Glutamatergic neuron (in vitro differentiated cells): Measurements from ENCODE around the gene TRPM2. TPM values are rescaled to one million over a fixed set of nuclear protein-coding genes. Genes with fewer than 3 reads are reported as not detected.

Experiments used
- DNase-seq: peaks from one replicate; pipeline ENCODE4 v3.0.0; 2022
- H3K27ac Mint-ChIP-seq: one replicate; pipeline ENCODE4 v1.8.0; 2020; ENCODE audit warnings: mild to moderate bottlenecking, mixed read lengths, inconsistent platforms; ENCODE audit not compliant: unreplicated experiment
- H3K27me3 Mint-ChIP-seq: one replicate; pipeline ENCODE4 v1.8.0; 2020; ENCODE audit warnings: mild to moderate bottlenecking, moderate library complexity, mixed read lengths, inconsistent platforms; ENCODE audit not compliant: unreplicated experiment
- H3K36me3 Mint-ChIP-seq: one replicate; pipeline ENCODE4 v1.8.0; 2020; ENCODE audit warnings: mild to moderate bottlenecking, mixed read lengths, inconsistent platforms; ENCODE audit not compliant: unreplicated experiment
- H3K4me1 Mint-ChIP-seq: one replicate; pipeline ENCODE4 v1.8.0; 2020; ENCODE audit warnings: mild to moderate bottlenecking, low read depth, mixed read lengths, inconsistent platforms; ENCODE audit not compliant: unreplicated experiment
- H3K4me3 Mint-ChIP-seq: one replicate; pipeline ENCODE4 v1.8.0; 2020; ENCODE audit warnings: mild to moderate bottlenecking, mixed read lengths, inconsistent platforms; ENCODE audit not compliant: unreplicated experiment
- H3K9me3 Mint-ChIP-seq: one replicate; pipeline ENCODE4 v1.8.0; 2020; ENCODE audit warnings: mild to moderate bottlenecking, moderate library complexity, mixed read lengths, inconsistent platforms; ENCODE audit not compliant: unreplicated experiment
- total RNA-seq: library from RNA; stranded (reverse); fragmentation: NEBNext Ultra II Directional; extraction: Animal tissue kit (Norgen Biotek cat#: 25700); gene quantifications from one replicate; pipeline ENCODE4 v1.2.1, GENCODE V29; 2021; ENCODE audit not compliant: unreplicated experiment
- TF ChIP-seq, protein P1 (sequence below): fragments of 200-600 bp; sonication (generic); IDR thresholded peaks from one replicate; pipeline ENCODE4 v1.5.0; 2021; ENCODE audit not compliant: partially characterized antibody, unreplicated experiment

TRPM2 gene
- total RNA-seq, 1 donor from 2014 or later: not detected

DNA sequence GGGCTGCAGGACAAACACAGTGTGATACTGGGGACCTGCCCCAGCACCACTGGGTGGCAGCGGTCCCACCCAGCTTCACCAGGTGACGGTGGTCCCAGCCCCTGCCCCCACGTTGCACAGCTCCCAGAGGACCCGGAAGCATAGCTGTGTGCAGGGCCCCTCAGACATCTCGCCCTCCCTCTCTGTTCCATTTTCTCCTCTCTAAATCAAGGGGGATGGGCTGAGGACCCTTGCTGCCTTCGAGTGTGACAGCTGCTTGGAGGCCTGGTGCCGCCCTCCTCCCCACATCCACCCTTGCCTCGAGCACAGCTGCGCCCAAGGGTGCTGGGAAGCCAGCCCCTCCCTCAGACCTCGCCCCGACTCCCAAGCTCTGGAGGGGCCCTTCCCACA is 85.8 kb downstream of the TRPM2 start:
- H3K27me3 Mint-ChIP-seq: peaks cover 6% of the 10 kb centered on the region
- peaks cover 4% of the 10 kb centered on the region for H3K9me3 Mint-ChIP-seq
- no peaks in the 10 kb centered on the region for H3K36me3 Mint-ChIP-seq
- TF ChIP-seq, protein P1, sequence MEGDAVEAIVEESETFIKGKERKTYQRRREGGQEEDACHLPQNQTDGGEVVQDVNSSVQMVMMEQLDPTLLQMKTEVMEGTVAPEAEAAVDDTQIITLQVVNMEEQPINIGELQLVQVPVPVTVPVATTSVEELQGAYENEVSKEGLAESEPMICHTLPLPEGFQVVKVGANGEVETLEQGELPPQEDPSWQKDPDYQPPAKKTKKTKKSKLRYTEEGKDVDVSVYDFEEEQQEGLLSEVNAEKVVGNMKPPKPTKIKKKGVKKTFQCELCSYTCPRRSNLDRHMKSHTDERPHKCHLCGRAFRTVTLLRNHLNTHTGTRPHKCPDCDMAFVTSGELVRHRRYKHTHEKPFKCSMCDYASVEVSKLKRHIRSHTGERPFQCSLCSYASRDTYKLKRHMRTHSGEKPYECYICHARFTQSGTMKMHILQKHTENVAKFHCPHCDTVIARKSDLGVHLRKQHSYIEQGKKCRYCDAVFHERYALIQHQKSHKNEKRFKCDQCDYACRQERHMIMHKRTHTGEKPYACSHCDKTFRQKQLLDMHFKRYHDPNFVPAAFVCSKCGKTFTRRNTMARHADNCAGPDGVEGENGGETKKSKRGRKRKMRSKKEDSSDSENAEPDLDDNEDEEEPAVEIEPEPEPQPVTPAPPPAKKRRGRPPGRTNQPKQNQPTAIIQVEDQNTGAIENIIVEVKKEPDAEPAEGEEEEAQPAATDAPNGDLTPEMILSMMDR: no peak
- H3K4me1 Mint-ChIP-seq: no peaks in the 10 kb centered on the region
- no peak for DNase-seq
- H3K27ac Mint-ChIP-seq: no peak overlapping the region
- H3K4me3 Mint-ChIP-seq: no peak overlapping the region

DNA sequence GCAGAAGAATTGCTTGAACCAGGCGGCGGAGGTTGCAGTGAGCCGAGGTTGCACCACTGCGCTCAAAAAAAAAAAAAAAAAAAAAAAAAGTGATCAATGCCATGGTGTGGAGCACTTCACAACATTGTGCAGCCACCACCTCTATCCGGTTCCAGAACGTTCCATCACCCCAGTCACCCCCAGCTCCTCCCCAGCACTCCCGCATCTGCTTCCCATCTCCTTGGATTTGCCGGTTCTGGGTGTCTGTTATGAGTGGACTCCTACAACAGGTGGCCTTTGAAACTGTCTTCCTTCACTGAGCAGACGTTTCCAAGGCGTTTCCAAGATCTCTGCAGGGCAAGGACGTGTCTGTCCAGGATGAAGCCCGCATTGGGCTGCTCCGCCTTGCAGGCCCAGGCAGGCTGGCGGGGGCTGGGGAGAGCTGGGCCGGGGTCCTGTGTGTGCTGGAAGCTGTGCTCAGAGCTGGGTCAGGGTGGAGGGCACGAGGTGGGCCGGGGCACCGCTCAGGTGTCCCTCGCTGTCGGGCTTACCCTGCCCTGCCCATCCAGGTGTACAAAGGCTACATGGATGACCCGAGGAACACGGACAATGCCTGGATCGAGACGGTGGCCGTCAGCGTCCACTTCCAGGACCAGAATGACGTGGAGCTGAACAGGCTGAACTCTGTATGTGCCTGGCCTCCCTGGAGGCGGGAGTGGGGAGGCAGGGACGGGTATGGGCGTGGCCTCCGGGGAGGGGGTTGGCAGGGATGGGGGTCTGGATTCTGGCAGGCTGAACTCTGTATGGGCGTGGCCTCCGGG is 87.0 kb downstream of the TRPM2 start:
- Mint-ChIP-seq H3K4me1 (no peaks in the 10 kb centered on the region), H3K4me3 (no peak overlapping the region), H3K27me3 (peaks cover 4% of the 10 kb centered on the region), H3K9me3 (peaks cover 4% of the 10 kb centered on the region), H3K36me3 (no peaks in the 10 kb centered on the region), H3K27ac (no peak overlapping the region)
- TF ChIP-seq, protein P1: no peak
- no peak for DNase-seq

DNA sequence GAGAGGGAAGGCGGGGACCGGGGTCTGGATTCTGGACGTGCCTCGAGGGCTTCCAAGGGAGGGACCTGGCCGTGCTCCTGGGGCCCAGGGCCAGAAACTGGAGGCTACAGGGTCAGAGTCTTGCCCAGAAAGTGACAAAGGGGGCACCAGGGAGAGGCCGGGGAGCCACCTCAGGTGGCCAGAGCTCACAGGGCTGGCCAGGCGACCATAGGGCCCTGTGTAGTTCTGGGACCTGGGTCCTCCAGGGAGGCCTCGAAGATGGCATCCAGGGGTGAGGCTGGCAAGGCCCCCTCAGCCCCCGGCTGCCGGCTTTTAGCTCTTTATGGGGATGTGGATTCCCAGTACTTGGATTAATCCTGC is 87.6 kb downstream of the TRPM2 start:
- Mint-ChIP-seq H3K27me3 (peaks cover 4% of the 10 kb centered on the region), H3K4me3 (no peak overlapping the region), H3K36me3 (no peaks in the 10 kb centered on the region), H3K4me1 (no peaks in the 10 kb centered on the region), H3K27ac (no peak overlapping the region), H3K9me3 (peaks cover 4% of the 10 kb centered on the region)
- no peak for DNase-seq
- TF ChIP-seq, protein P1: no peak

DNA sequence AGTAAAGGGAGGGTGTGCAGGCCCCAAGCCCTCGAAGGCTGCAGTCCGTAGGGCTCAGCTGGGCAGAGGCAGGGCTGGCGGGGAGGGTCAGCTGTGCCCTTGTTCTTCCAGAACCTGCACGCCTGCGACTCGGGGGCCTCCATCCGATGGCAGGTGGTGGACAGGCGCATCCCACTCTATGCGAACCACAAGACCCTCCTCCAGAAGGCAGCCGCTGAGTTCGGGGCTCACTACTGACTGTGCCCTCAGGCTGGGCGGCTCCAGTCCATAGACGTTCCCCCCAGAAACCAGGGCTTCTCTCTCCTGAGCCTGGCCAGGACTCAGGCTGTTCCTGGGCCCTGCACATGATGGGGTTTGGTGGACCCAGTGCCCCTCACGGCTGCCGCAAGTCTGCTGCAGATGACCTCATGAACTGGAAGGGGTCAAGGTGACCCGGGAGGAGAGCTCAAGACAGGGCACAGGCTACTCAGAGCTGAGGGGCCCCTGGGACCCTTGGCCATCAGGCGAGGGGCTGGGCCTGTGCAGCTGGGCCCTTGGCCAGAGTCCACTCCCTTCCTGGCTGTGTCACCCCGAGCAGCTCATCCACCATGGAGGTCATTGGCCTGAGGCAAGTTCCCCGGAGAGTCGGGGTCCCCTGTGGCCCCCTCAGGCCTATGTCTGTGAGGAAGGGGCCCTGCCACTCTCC is 88.3 kb downstream of the TRPM2 start:
- H3K4me1 Mint-ChIP-seq: no peaks in the 10 kb centered on the region
- no peak overlapping the region for H3K4me3 Mint-ChIP-seq
- no peaks in the 10 kb centered on the region for H3K36me3 Mint-ChIP-seq
- TF ChIP-seq, protein P1: no peak
- no peak overlapping the region for H3K27ac Mint-ChIP-seq
- DNase-seq: no peak
- H3K27me3 Mint-ChIP-seq: peaks cover 3% of the 10 kb centered on the region
- peaks cover 2% of the 10 kb centered on the region for H3K9me3 Mint-ChIP-seq
